ENCODE data around the gene MYO16.

MYO16 gene

DNA sequence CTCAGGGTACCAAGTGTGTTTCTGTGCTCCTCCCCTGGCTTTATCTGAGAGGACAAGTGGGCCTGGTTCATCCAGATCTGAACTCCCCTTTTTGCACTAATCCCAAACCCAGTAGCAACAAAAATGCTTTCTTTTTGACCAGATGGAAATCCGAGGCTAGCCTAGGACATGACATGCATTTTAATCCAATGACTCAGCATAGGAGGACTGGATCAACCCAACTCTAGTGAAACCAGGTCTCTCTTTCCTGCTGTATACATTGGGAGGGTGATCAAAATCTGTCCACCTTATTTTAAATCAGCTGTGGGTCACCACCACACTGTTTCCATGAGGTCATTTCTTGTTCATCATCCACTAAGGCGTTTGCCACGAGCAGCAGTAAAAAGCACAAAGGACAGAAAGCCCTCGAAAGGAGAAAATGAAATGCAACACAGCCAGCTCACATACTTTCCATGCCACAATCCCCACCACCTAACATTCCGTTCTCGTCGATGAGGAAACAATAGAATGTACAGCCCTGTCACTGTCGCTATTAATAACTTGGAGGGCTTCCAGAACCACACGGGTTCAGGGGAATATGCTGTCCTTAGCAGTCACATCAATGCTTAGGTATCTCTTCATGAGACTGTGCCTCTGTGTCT, 614.0 kb downstream of the MYO16 start:
- DNase-seq (ENCODE audit: low spot score) = no peak

DNA sequence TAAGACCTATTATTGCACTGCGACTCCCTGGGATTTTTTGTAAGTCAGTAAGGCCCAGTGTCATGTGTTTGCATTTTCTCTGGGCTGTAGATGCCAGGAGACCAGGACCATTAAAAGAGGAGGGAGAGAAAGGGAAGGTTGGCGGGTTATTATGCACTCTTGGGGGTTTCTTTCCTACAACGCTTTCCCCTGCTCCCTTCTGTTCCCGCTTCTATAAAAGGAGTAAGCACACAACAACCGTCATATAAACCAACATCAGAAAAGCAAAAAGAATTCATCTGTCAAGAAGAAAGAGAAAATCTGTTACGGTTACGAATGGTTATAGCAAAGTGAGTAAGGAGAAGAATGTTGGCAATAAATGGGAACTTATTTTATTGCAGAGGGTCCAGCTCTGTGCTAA, 615.2 kb downstream of the MYO16 start:
- no peak for DNase-seq (ENCODE audit: low spot score)

DNA sequence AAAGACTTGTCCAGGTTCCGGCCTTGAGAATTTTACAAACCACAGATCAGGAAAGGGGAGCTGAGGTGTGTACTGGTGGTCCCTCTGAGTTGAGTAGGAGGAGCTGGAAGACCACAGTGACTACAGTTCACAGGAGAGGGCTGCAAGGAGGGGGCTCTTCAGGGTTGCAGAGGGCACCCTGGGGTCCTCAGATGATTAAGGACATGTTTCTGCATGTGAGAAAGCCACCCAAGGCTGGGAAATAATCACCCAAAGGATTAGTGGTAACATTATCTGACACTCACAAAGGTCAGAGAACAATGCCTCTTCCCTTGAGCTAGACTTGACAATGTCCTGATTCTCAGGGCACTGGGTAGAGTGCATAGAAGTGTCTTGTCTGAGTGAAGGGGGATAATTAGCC, 616.6 kb downstream of the MYO16 start:
- no peak for DNase-seq (ENCODE audit: low spot score)

DNA sequence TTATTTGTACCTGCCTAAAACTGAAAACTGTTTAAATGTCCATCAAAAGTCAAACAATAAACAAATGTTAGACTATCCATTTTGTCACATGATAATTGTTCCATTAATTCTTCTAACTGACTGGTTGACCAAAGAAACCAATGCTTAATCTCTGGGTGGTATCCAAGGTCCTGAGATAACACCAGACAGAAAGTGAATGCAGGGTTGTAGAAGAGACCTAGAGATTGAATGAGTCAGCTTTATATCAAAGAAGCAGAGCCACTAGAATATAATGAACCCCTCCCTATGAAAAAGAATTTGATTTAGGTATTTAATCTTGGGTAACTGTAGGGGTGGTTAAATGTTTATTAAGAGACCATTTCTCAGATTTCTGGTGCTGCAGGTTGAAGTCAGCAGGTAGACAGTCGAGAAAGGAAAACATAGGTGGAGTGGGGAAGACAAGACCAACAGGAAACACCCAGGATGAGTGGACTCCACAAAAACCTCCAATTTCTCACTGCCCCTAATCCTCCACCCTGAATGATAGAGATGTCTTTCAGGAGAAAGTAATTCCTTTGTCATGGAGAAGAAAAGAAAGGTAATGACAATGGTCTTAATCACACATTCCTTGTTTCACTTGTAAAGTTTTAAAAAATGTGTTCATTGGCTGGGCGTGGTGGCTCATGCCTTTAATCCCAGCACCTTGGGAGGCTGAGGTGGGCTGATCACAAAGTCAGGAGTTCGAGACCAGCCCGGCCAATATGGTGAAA, 620.5 kb downstream of the MYO16 start:
- DNase-seq (ENCODE audit: low spot score) = no peak

DNA sequence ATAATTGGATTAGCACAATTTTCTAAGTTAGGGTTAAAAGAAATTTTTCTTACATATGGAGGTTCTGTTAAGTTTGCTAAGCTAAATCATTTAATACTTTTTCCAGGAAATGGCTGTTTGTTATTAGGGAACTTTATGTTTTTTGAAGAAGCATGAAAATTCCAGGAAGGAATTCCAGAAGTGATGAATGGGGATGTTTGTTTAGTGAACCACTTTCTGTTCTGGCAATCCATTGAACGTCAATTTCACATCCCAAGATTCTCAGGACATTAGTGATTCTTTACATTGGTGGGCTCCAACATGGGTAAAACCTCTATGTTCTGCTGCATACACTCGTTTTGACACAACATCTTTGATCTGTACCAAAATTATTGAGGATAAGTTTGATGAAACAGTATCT, 622.5 kb downstream of the MYO16 start:
- DNase-seq (ENCODE audit: low spot score) = no peak

DNA sequence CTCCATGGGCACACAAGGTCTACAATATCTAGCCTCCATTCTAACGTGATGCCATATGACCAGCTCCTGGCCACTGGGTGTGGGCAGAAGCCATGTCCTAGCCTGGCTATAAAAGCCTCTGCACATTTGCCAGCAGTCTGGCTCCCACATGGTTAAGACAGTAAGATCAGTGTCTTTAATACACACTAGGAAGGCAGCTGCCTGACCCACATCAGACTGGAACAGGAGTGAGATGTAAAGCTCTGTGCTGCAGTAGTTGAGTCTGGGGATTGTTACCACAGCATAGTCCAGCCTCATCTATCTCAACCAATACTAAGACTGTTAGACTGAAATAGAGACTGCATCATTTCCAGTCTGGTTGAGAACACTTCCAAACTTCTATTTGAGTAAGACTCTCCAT, 623.9 kb downstream of the MYO16 start:
- no peak for DNase-seq (ENCODE audit: low spot score)

DNA sequence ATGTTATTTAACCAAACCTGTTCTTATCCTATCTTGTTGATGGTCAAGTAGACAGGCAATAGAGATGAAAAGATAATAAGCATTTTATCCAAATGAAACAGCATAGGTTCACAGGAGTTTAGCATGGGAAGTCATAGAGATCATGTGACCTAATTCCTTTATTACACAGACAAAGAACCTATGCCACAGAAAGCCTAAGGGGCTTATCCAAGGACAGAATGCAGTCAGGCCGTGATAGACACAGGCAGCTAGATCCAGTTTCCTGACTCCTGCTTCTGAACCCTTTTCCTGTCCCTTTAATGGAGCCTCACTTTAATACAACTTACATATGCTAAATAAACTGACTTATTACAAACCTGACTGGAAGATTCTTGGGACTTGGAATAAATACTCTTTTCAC, 624.9 kb downstream of the MYO16 start:
- no peak for DNase-seq (ENCODE audit: low spot score)

DNA sequence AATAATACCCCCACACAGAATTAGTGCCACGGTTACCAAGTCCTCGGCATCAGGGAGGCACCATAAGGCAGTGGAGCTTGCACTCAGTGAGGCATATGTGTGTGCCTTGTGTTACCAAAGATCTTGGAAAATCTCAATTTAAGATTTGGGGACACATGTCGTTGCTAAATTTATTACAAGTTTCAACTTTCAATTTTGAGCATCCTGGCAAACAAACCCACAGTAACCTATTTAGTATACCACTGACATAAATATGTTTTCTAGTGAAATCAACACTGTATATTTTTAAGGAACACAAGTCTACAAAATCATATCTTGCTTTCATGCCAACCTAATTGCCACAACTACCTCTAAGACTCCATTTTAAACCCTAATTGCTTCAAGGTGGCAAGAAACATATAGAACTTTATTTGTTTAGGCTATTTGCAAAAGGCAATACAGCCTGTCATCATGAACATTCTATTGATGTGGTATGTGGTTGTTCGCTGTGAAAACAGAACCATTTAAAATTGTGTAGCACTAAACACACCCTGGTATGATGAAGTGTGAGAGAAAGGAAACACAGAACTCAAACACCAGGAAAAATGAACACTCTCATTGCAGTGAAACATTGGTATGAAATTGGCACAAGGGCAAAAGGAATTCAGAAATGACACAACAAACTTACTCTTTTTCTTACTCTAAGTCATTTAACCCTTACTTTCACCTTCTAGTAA, 625.9 kb downstream of the MYO16 start:
- DNase-seq (ENCODE audit: low spot score) = no peak

DNA sequence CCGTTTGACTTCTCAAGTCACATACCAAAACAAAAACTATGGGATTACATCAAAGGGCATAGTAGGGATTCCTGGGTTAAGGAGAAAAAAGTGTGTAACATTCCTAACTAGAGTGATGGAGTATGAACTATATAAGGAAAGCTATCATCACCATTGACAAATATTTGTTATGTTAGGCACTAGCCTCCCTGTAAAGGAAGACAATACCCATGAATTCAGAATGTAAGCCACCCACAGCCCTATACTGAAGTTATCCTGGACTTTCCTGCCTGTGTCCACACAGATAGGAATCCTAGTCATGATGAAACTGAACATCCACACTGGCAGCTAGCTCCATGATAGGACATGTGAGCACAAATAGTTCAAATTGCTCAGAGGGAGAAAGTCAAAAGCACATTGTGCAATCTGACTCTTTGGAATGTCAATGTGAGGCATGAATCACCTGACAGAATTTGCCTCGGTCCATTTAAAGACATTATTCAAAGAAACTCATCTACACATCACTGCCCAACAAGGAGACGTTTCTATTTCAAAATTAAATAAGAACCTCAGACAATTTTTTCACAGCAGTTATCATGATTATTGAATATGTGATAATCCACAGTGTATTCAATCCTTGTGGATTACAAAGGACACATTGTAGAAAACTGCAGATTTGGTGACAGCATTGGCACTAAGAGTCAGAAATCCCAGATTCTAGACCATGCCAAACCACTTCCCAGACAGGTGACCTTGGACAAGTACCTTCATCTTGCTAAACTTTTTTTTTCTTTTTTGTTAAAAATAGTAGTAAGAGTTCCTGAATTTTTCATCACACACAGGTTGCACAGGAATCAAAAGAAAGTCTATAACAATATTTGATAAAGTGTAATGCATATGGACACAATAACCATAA, 627.7 kb downstream of the MYO16 start:
- no peak for DNase-seq (ENCODE audit: low spot score)

Data from CD4-positive, alpha-beta T cell treated with Interleukin-6 at 100 ng/mL for 8 hours (primary cell).